Liver (tissue), 9 donors: ENCODE measurements around the gene HSDL2. TPM values are rescaled to one million over a fixed set of nuclear protein-coding genes. Genes with fewer than 3 reads are reported as not detected.
A peak's percentile ranks its signal among the peaks of the same experiment; 100 is the strongest.

ENCODE experiments used
- DNase-seq: peaks from one replicate; pipeline ENCODE4 v3.0.0-alpha.2; 2017; ENCODE audit warnings: low spot score
- H3K27ac ChIP-seq, 2 donors: one replicate each; pipeline ENCODE4 v1.7.0; 2013; ENCODE audit warnings: inconsistent platforms in 2 of 2, low read length in 2 of 2, control low read depth in 1 of 2, low read depth in 1 of 2, mild to moderate bottlenecking in 1 of 2
- H3K27me3 ChIP-seq, 4 donors: one replicate each; pipeline versions ENCODE4 v1.6.1 to v1.7.0; 2013; ENCODE audit warnings: low read length in 3 of 4, inconsistent platforms in 1 of 4, mild to moderate bottlenecking in 1 of 4, moderate library complexity in 1 of 4; ENCODE audit not compliant: control insufficient read depth in 4 of 4, insufficient read depth in 4 of 4
- H3K36me3 ChIP-seq, 4 donors: one replicate each; pipeline versions ENCODE4 v1.6.1 to v1.7.0; 2013; ENCODE audit warnings: low read length in 3 of 4, mild to moderate bottlenecking in 3 of 4, low read depth in 1 of 4, moderate library complexity in 1 of 4; ENCODE audit not compliant: control insufficient read depth in 4 of 4, insufficient read depth in 3 of 4
- H3K4me1 ChIP-seq, 4 donors: one replicate each; pipeline versions ENCODE4 v1.6.1 to v1.7.0; 2013; ENCODE audit warnings: low read length in 3 of 4, mild to moderate bottlenecking in 3 of 4, moderate library complexity in 1 of 4; ENCODE audit not compliant: control insufficient read depth in 4 of 4, insufficient read depth in 4 of 4
- H3K4me3 ChIP-seq, 3 donors: one replicate each; pipeline versions ENCODE4 v1.6.1 to v1.7.0; 2013; ENCODE audit warnings: low read length in 3 of 3, control low read depth in 1 of 3, low read depth in 1 of 3, mild to moderate bottlenecking in 1 of 3
- H3K9ac ChIP-seq, 2 donors: one replicate each; pipeline ENCODE4 v1.7.0; 2013; ENCODE audit warnings: low read length in 2 of 2, mild to moderate bottlenecking in 2 of 2, moderate library complexity in 2 of 2, control low read depth in 1 of 2, low read depth in 1 of 2
- H3K9me3 ChIP-seq, 4 donors: one replicate each; pipeline versions ENCODE4 v1.6.1 to v1.7.0; 2013; ENCODE audit warnings: low read length in 3 of 4; ENCODE audit not compliant: control insufficient read depth in 4 of 4
- ATF3 ChIP-seq: IDR thresholded peaks from 2 replicates; pipeline ENCODE4 v1.6.1; 2016; ENCODE audit warnings: antibody characterized with exemption
- CTCF ChIP-seq: fragments of 150-350 bp; IDR thresholded peaks from 2 replicates; pipeline ENCODE4 v1.5.1; 2017; ENCODE audit warnings: improper control_type of control experiment, low read depth, low read length; ENCODE audit not compliant: missing input control
- EGR1 ChIP-seq, 2 donors: IDR thresholded peaks; 2 replicates each; pipeline ENCODE4 v1.6.1; 2016 to 2018; ENCODE audit warnings: antibody characterized with exemption in 2 of 2, low read depth in 2 of 2
- FOXA1 ChIP-seq: IDR thresholded peaks from 2 replicates; pipeline ENCODE4 v1.6.1; 2016; ENCODE audit warnings: antibody characterized with exemption
- FOXA2 ChIP-seq: IDR thresholded peaks from 2 replicates; pipeline ENCODE4 v1.6.1; 2016; ENCODE audit warnings: antibody characterized with exemption
- GABPA ChIP-seq, 2 donors: IDR thresholded peaks in 1 of 2; conservative IDR thresholded peaks in 1 of 2; 2 replicates each; pipeline ENCODE4 v1.6.1; 2016; ENCODE audit warnings: antibody characterized with exemption in 2 of 2, mild to moderate bottlenecking in 1 of 2, moderate library complexity in 1 of 2
- HNF4A ChIP-seq, 2 donors: conservative IDR thresholded peaks; 2 replicates each; pipeline ENCODE4 v1.6.1; 2016; ENCODE audit warnings: antibody characterized with exemption in 2 of 2, mild to moderate bottlenecking in 2 of 2
- HNF4G ChIP-seq: IDR thresholded peaks from 2 replicates; pipeline ENCODE4 v1.6.1; 2016; ENCODE audit warnings: antibody characterized with exemption
- JUND ChIP-seq, 2 donors: IDR thresholded peaks; 2 replicates each; pipeline ENCODE4 v1.6.1; 2016; ENCODE audit warnings: antibody characterized with exemption in 2 of 2
- MAX ChIP-seq: IDR thresholded peaks from 2 replicates; pipeline ENCODE4 v1.6.1; 2016; ENCODE audit warnings: antibody characterized with exemption
- NR2F2 ChIP-seq: IDR thresholded peaks from 2 replicates; pipeline ENCODE4 v1.6.1; 2016; ENCODE audit warnings: antibody characterized with exemption
- RAD21 ChIP-seq, 2 donors: IDR thresholded peaks; 2 replicates each; pipeline ENCODE4 v1.6.1; 2016; ENCODE audit warnings: antibody characterized with exemption in 2 of 2, mild to moderate bottlenecking in 2 of 2
- RXRA ChIP-seq, 2 donors: IDR thresholded peaks; 2 replicates each; pipeline ENCODE4 v1.6.1; 2017 to 2018; ENCODE audit warnings: antibody characterized with exemption in 2 of 2, mild to moderate bottlenecking in 1 of 2
- SP1 ChIP-seq: IDR thresholded peaks from 2 replicates; pipeline ENCODE4 v1.6.1; 2018; ENCODE audit warnings: antibody characterized with exemption, mild to moderate bottlenecking
- TAF1 ChIP-seq: conservative IDR thresholded peaks from 2 replicates; pipeline ENCODE4 v1.6.1; 2016; ENCODE audit warnings: antibody characterized with exemption, mild to moderate bottlenecking
- YY1 ChIP-seq: IDR thresholded peaks from 2 replicates; pipeline ENCODE4 v1.6.1; 2016; ENCODE audit warnings: antibody characterized with exemption, mild to moderate bottlenecking
- WGBS: extraction: QIAGEN DNeasy Blood & Tissue Kit; methylation state at CpG from one replicate; pipeline ENCODE4 v1.1.7; 2013; 5-methylcytosine and 5-hydroxymethylcytosine counted together
- polyA plus RNA-seq, 2 donors: library from polyadenylated mRNA; stranded (reverse) in 1 of 2; unstranded in 1 of 2; fragments of 200-250 nt in 1 of 2; fragments of >200 nt in 1 of 2; fragmentation: Nextera tagmentation in 1 of 2; extraction: Ambion mirVana in 1 of 2; gene quantifications; one replicate each; pipeline versions ENCODE4 v1.2.1 to v1.2.3, GENCODE V29; 2013 to 2015
- total RNA-seq, 2 donors: library from RNA; depleted of rRNA; stranded (reverse); fragments of >200 nt; gene quantifications; one replicate each; pipeline ENCODE4 v1.2.3, GENCODE V29; 2014
- TF ChIP-seq, protein P1 (sequence below): IDR thresholded peaks from 2 replicates; pipeline ENCODE4 v1.6.1; 2016; ENCODE audit warnings: antibody characterized with exemption, mild to moderate bottlenecking
- TF ChIP-seq, protein P2 (sequence below): IDR thresholded peaks from 2 replicates; pipeline ENCODE4 v1.6.1; 2016; ENCODE audit warnings: antibody characterized with exemption
- donor health status: healthy.
- donor health status: healthy.
- donor health status: healthy.
- donor health status: healthy.
- donor health status: healthy.

HSDL2 gene
- total and polyA plus RNA-seq, 4 donors = 26.1 to 135 (median 79.6) TPM

DNA sequence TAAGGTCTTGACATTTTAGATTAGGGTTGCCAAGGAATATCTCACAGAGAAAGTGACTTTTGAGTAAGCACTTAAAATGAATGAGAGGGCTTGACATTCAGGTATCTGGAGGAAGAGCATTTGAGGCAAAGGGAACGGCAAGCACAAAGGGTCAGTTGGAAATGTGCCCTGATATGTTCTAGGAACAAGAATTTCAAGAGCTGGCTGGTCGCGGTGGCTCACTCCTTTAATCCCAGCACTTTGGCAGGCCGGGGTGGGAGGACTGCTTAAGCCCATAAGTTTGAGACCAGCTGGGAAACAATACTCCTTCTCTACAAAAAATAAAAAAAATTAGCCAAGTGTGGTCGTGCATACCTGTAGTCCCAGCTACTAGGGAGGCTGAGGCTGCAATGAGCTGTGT, 123.3 kb downstream of the HSDL2 start (continued):
- TF ChIP-seq HNF4A (conservative IDR thresholded peaks at IDR 0.05) (peak; percentile 29 to 35), FOXA1 (no peak)

- no peak overlapping the region for H3K4me3 ChIP-seq
- peak overlapping the region; percentile 68 to 76 for H3K27ac ChIP-seq
- DNase-seq = no peak
- TF ChIP-seq SP1 = peak; percentile 62
- TF ChIP-seq TAF1 = no peak
- TF ChIP-seq HNF4A (conservative IDR thresholded peaks at IDR 0.05) = peak; percentile 79 to 83
- no peak for TF ChIP-seq RXRA (IDR thresholded peaks at IDR 0.05)
- TF ChIP-seq, protein P1, sequence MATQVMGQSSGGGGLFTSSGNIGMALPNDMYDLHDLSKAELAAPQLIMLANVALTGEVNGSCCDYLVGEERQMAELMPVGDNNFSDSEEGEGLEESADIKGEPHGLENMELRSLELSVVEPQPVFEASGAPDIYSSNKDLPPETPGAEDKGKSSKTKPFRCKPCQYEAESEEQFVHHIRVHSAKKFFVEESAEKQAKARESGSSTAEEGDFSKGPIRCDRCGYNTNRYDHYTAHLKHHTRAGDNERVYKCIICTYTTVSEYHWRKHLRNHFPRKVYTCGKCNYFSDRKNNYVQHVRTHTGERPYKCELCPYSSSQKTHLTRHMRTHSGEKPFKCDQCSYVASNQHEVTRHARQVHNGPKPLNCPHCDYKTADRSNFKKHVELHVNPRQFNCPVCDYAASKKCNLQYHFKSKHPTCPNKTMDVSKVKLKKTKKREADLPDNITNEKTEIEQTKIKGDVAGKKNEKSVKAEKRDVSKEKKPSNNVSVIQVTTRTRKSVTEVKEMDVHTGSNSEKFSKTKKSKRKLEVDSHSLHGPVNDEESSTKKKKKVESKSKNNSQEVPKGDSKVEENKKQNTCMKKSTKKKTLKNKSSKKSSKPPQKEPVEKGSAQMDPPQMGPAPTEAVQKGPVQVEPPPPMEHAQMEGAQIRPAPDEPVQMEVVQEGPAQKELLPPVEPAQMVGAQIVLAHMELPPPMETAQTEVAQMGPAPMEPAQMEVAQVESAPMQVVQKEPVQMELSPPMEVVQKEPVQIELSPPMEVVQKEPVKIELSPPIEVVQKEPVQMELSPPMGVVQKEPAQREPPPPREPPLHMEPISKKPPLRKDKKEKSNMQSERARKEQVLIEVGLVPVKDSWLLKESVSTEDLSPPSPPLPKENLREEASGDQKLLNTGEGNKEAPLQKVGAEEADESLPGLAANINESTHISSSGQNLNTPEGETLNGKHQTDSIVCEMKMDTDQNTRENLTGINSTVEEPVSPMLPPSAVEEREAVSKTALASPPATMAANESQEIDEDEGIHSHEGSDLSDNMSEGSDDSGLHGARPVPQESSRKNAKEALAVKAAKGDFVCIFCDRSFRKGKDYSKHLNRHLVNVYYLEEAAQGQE = no peak
- peak; percentile 77 for TF ChIP-seq HNF4G
- TF ChIP-seq RAD21 (IDR thresholded peaks at IDR 0.05) = no peak
- no peak for TF ChIP-seq EGR1 (IDR thresholded peaks at IDR 0.05; ENCODE audit: low read depth in 2 of 2)
- no peak for TF ChIP-seq ATF3
- TF ChIP-seq CTCF = no peak
- TF ChIP-seq YY1 = no peak
- H3K9me3 ChIP-seq = no peaks in the 10 kb centered on the region
- H3K9ac ChIP-seq = no peak overlapping the region
- no peaks in the 10 kb centered on the region for H3K36me3 ChIP-seq
- peaks cover 3 to 48% (median 14%) of the 10 kb centered on the region in 4 donors for H3K4me1 ChIP-seq
- H3K27me3 ChIP-seq = no peaks in the 10 kb centered on the region
- WGBS = 49% methylated on average over 4 of the region's 4 CpGs
These were observed 125.2 kb downstream of the HSDL2 start for GRCh38 chr9:112505086-112505485.

- 38% methylated on average over 4 of the region's 4 CpGs for WGBS
- Histone ChIP-seq H3K9me3 (no peaks in the 10 kb centered on the region), H3K27ac (peak overlapping the region; percentile 68 to 76), H3K27me3 (no peaks in the 10 kb centered on the region), H3K4me1 (peaks cover 3 to 48% (median 14%) of the 10 kb centered on the region in 4 donors), H3K9ac (peak overlapping the region in 1 of 2 donors; percentile 56), H3K4me3 (no peak overlapping the region), H3K36me3 (no peaks in the 10 kb centered on the region)
- no peak for DNase-seq
- TF ChIP-seq FOXA1 = peak; percentile 70
- peak; percentile 14 for TF ChIP-seq MAX
- peak; percentile 59 to 70 for TF ChIP-seq RXRA (IDR thresholded peaks at IDR 0.05)
- peak in 1 of 2 donors; percentile 40 for TF ChIP-seq EGR1 (IDR thresholded peaks at IDR 0.05; ENCODE audit: low read depth in 2 of 2)
- TF ChIP-seq GABPA (IDR thresholded peaks at IDR 0.05 in 1 of 2, conservative IDR thresholded peaks at IDR 0.05 in 1 of 2) = no peak
- TF ChIP-seq HNF4A (conservative IDR thresholded peaks at IDR 0.05) = peak; percentile 77 to 88
- peak; percentile 9 for TF ChIP-seq HNF4G
- TF ChIP-seq, protein P2, sequence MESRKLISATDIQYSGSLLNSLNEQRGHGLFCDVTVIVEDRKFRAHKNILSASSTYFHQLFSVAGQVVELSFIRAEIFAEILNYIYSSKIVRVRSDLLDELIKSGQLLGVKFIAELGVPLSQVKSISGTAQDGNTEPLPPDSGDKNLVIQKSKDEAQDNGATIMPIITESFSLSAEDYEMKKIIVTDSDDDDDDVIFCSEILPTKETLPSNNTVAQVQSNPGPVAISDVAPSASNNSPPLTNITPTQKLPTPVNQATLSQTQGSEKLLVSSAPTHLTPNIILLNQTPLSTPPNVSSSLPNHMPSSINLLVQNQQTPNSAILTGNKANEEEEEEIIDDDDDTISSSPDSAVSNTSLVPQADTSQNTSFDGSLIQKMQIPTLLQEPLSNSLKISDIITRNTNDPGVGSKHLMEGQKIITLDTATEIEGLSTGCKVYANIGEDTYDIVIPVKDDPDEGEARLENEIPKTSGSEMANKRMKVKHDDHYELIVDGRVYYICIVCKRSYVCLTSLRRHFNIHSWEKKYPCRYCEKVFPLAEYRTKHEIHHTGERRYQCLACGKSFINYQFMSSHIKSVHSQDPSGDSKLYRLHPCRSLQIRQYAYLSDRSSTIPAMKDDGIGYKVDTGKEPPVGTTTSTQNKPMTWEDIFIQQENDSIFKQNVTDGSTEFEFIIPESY = peak; percentile 17
- TF ChIP-seq RAD21 (IDR thresholded peaks at IDR 0.05) = peak in 1 of 2 donors; percentile 6
- no peak for TF ChIP-seq YY1
- peak in 1 of 2 donors; percentile 38 for TF ChIP-seq JUND (IDR thresholded peaks at IDR 0.05)
- no peak for TF ChIP-seq TAF1
- TF ChIP-seq SP1 = peak; percentile 58
- no peak for TF ChIP-seq NR2F2
- peak; percentile 76 for TF ChIP-seq FOXA2
- peak; percentile 15 for TF ChIP-seq ATF3
- TF ChIP-seq CTCF = no peak
These were observed 125.7 kb downstream of the HSDL2 start for GRCh38 chr9:112505607-112506006.
